Ovary (tissue), 9 donors: Measurements from ENCODE around the gene SHB. TPM values are rescaled to one million over a fixed set of nuclear protein-coding genes. Genes with fewer than 3 reads are reported as not detected.

ENCODE experiments used
- DNase-seq, 5 donors: peaks; one replicate each; pipeline ENCODE4 v3.0.0-alpha.2; 2019 to 2020
- H3K27ac ChIP-seq, 2 donors: fragments of 200-600 bp; one replicate each; pipeline versions ENCODE4 v1.5.1 to v1.8.0; 2019 to 2022
- H3K27me3 ChIP-seq: fragments of 200-600 bp; one replicate; pipeline ENCODE4 v1.8.0; 2022
- H3K36me3 ChIP-seq: fragments of 200-600 bp; sonication (generic); one replicate; pipeline ENCODE4 v1.5.1; 2019
- H3K4me1 ChIP-seq: one replicate; pipeline ENCODE4 v1.8.1; 2013; ENCODE audit warnings: mild to moderate bottlenecking, moderate library complexity; ENCODE audit not compliant: insufficient read depth
- H3K4me3 ChIP-seq: fragments of 200-600 bp; sonication (generic); one replicate; pipeline ENCODE4 v1.5.1; 2017
- H3K9me3 ChIP-seq, 2 donors: fragments of 200-600 bp in 1 of 2; sonication (generic) in 1 of 2; one replicate each; pipeline versions ENCODE4 v1.5.1 to v1.8.1; 2013 to 2019; ENCODE audit warnings: mild to moderate bottlenecking in 1 of 2, moderate library complexity in 1 of 2
- CTCF ChIP-seq, 3 donors: fragments of 450-650 bp in 2 of 3; fragments of 200-600 bp in 1 of 3; IDR thresholded peaks; one replicate each; pipeline versions ENCODE4 v1.5.1 to v1.8.0; 2016 to 2022; ENCODE audit warnings: antibody characterized with exemption in 3 of 3, mild to moderate bottlenecking in 1 of 3
- EP300 ChIP-seq: sonication (generic); formaldehyde crosslinking; IDR thresholded peaks from one replicate; pipeline ENCODE4 v1.6.1; 2017; ENCODE audit warnings: antibody characterized with exemption
- POLR2A ChIP-seq: fragments of 450-650 bp; IDR thresholded peaks from one replicate; pipeline ENCODE4 v1.6.1; 2017; ENCODE audit warnings: antibody characterized with exemption, mild to moderate bottlenecking, moderate library complexity
- WGBS, 3 donors: extraction: QIAGEN DNeasy Blood & Tissue Kit in 1 of 3; methylation state at CpG; one replicate each; pipeline versions ENCODE4 v1.1.5 to v1.1.7; 2013 to 2017; 5-methylcytosine and 5-hydroxymethylcytosine counted together
- intact Hi-C, 4 donors: fragments of 100-400 bp; cut with DNase I; formaldehyde crosslinking; loops; one replicate each; pipeline versions ENCODE4 v1.11.0 to v1.15.1; 2022 to 2023
- polyA plus RNA-seq, 2 donors: library from polyadenylated mRNA; stranded (reverse); fragments of 200-250 nt in 1 of 2; fragments of 350-450 nt in 1 of 2; fragmentation: Illumina TruSeq in 1 of 2; extraction: RNeasy Lipid Tissue Mini Kit (QIAGEN cat#74804) in 1 of 2; gene quantifications; one replicate each; pipeline ENCODE4 v1.2.3, GENCODE V29; 2013 to 2014
- total RNA-seq, 7 donors: library from RNA; depleted of rRNA in 2 of 7; stranded (reverse); fragments of >200 nt in 2 of 7; fragmentation: NEBNext Ultra II Directional in 3 of 7; extraction: Animal tissue kit (Norgen Biotek cat#: 25700) in 3 of 7; gene quantifications; one replicate each; pipeline versions ENCODE4 v1.1.0 to v1.2.4, GENCODE V29; 2016 to 2023
- donor health status: DM: no; HTN: no; CAD: no; lungs with moderate emphysema.
- donor health status: DM: no; HTN: no; CAD: no.
- donor health status: Bipolar disorder and iron deficiency.
- donor health status: DM: yes; HTN: yes; CAD: no.
- donor health status: DM: no; HTN: no; CAD: no.
- donor health status: DM: yes; HTN: yes; CAD: no.

SHB gene
- total and polyA plus RNA-seq, 9 donors, result 3.5 to 23.8 (median 9.0) TPM

GRCh38 chr9:38096238-38096805, 27.3 kb upstream of the SHB start:
- TF ChIP-seq CTCF (IDR thresholded peaks at IDR 0.05), result no peak
- H3K27ac ChIP-seq, result no peak overlapping the region
- H3K27me3 ChIP-seq, result no peaks in the 10 kb centered on the region
- H3K4me3 ChIP-seq, result no peak overlapping the region
- no peak for DNase-seq
- no peaks in the 10 kb centered on the region for H3K36me3 ChIP-seq
- intact Hi-C loops, result loop anchor here in 1 of 4 donors (10.0 kb wide), 1 partner anchor 318 kb away; no protein-coding TSS in a partner anchor
- no peaks in the 10 kb centered on the region for H3K9me3 ChIP-seq
- WGBS, 3 donors, result 94 to 95% (median 95%) methylated on average over 5 of the region's 5 CpGs
- H3K4me1 ChIP-seq, result no peaks in the 10 kb centered on the region

- no peak for DNase-seq
- Histone ChIP-seq H3K27me3 (no peaks in the 10 kb centered on the region), H3K27ac (no peak overlapping the region), H3K9me3 (no peaks in the 10 kb centered on the region), H3K4me3 (no peak overlapping the region), H3K4me1 (no peaks in the 10 kb centered on the region), H3K36me3 (no peaks in the 10 kb centered on the region)
- TF ChIP-seq CTCF (IDR thresholded peaks at IDR 0.05), result no peak
- no peak for TF ChIP-seq EP300
- no peak for TF ChIP-seq POLR2A
- intact Hi-C loops, result loop anchor here in 1 of 4 donors (2.0 to 10.0 kb wide), 2 partner anchors 15 to 321 kb away; no protein-coding TSS in a partner anchor
- WGBS, 3 donors, result 84 to 88% (median 87%) methylated on average over 4 of the region's 4 CpGs
These were observed 25.1 kb upstream of the SHB start for GRCh38 chr9:38094165-38094564.

- intact Hi-C loops, result loop anchor here in 1 of 4 donors (10.0 kb wide), 1 partner anchor 322 kb away; no protein-coding TSS in a partner anchor
- H3K9me3 ChIP-seq, result no peaks in the 10 kb centered on the region
- no peak overlapping the region for H3K27ac ChIP-seq
- no peaks in the 10 kb centered on the region for H3K4me1 ChIP-seq
- no peak for TF ChIP-seq EP300
- 90% methylated on average over 2 of the region's 2 CpGs for WGBS, 3 donors
- H3K27me3 ChIP-seq, result no peaks in the 10 kb centered on the region
- H3K36me3 ChIP-seq, result no peaks in the 10 kb centered on the region
- H3K4me3 ChIP-seq, result no peak overlapping the region
- DNase-seq, result no peak
These were observed 23.6 kb upstream of the SHB start for GRCh38 chr9:38092656-38093055.

- Histone ChIP-seq H3K27me3 (no peaks in the 10 kb centered on the region), H3K27ac (no peak overlapping the region), H3K4me3 (no peak overlapping the region), H3K9me3 (no peaks in the 10 kb centered on the region), H3K36me3 (no peaks in the 10 kb centered on the region), H3K4me1 (no peaks in the 10 kb centered on the region)
- no peak for TF ChIP-seq POLR2A
- 95 to 99% (median 96%) methylated on average over 5 of the region's 5 CpGs for WGBS, 3 donors
- intact Hi-C loops, result loop anchor here in 1 of 4 donors (10.0 kb wide), 1 partner anchor 323 kb away; no protein-coding TSS in a partner anchor
- DNase-seq, result no peak
These were observed 23.1 kb upstream of the SHB start for GRCh38 chr9:38092200-38092524.

GRCh38 chr9:38091310-38092199, 22.5 kb upstream of the SHB start:
- 87 to 90% (median 90%) methylated on average over 7 of the region's 7 CpGs for WGBS, 3 donors
- H3K27ac ChIP-seq, result no peak overlapping the region

More at GRCh38 chr9:38091310-38092199, 22.5 kb upstream of the SHB start:
- intact Hi-C loops, result loop anchor here in 1 of 4 donors (10.0 kb wide), 1 partner anchor 323 kb away; no protein-coding TSS in a partner anchor
- no peaks in the 10 kb centered on the region for H3K4me1 ChIP-seq
- H3K4me3 ChIP-seq, result no peak overlapping the region
- DNase-seq, result no peak
- TF ChIP-seq EP300, result no peak
- TF ChIP-seq POLR2A, result no peak
- no peak for TF ChIP-seq CTCF (IDR thresholded peaks at IDR 0.05)
- H3K9me3 ChIP-seq, result no peaks in the 10 kb centered on the region
- H3K27me3 ChIP-seq, result no peaks in the 10 kb centered on the region
- no peaks in the 10 kb centered on the region for H3K36me3 ChIP-seq
